Cortex of kidney (tissue), 1 donor: ENCODE results near the gene ANKRD39.

Experiments
- DNase-seq: peaks from one replicate; lab custom pipeline; 2025; lab: John Stamatoyannopoulos, UW

ANKRD39 gene

DNA sequence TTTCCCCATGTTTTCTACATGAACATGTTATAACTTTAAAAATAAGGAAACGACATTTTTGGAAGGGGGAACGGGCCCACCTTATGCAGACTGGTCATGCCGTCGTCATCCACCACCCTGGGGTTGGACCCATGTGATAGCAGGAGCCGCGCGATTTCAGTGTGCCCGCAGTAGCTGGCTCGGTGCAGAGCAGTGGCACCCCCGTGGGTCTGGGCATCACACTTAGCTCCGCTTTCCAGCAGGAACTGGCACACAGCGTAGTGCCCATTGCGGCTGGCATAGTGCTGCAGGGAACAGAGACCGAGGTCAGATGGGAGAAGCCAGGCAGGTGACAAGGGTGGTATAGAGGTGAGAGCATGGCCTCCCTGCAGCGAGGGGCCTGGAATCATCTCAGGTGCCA lies 4.5 kb downstream of the ANKRD39 start:
- no peak for DNase-seq

DNA sequence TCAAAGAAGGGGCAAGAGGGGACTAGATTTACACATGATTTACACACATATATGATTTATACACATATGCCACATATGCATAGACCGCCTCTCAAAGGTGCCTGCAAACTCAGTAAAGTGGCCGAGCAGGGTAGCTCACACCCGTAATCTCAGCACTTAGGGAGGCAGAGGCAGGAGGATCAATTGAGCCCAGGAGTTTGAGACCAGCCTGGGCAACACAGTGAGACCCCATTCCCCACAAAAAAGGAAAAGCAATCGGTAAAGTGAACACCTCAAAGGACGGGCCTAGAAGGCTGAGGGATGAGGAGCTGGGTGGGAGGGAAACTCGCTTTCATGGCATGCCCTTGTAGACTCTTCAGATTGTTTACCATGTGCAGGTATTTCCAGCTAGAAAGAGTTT lies 5.1 kb downstream of the ANKRD39 start:
- no peak for DNase-seq

DNA sequence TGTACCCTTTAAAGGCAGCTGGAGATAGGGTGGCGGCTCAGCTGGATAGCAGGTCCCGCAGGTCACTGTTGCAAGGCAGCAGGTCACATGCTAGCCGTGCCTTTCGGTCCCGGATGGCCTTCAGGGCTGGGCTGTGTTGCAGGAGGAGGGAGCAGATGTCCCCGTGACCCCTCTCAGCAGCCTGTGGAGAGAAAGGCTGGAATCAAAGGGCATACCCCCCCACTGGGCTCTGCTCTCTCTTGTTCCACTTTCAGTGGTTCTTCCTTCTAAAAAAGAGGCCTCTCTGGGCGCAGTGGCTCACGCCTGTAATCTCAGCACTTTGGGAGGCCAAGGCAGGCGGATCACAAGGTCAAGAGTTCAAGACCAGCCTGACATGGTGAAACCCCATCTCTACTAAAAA lies 9.6 kb downstream of the ANKRD39 start:
- DNase-seq, result no peak

DNA sequence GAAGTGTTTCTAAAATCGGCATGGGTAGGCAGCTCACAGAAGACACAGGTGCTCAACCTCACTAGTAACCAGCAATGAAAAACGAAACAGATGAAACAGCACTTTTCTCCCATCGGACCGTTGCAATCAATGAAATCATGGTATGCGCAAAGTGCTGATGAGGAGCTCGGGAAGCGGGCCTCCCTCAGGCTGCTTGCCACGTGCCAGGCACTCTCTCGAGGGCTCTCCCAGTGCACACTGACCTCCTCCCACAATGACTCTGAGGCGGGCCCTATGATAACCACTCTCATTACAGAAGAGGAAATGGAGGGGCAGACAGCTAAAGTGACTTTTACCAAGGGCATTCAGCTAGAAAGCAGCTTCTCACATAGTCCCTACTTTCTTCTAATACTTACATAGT lies 10.2 kb downstream of the ANKRD39 start:
- DNase-seq, result no peak

DNA sequence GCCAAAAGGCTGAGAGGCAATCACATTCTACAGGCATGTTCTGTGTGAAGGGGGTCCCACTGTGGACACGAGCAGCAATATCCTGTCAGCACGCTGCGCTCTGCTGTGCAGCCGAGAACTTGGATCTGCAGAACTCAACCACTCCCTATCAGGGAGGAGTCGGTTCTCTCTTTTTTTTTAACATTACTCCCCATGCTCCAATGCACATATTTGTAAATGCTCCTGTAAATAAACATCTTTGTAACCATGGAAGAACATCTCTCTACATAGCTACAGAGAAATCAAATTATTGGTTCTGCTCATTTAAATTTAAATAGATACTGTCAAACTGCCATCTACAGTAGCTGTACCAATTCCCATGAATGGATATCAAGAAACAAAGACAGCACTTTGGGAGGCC lies 11.0 kb downstream of the ANKRD39 start:
- DNase-seq, result no peak

DNA sequence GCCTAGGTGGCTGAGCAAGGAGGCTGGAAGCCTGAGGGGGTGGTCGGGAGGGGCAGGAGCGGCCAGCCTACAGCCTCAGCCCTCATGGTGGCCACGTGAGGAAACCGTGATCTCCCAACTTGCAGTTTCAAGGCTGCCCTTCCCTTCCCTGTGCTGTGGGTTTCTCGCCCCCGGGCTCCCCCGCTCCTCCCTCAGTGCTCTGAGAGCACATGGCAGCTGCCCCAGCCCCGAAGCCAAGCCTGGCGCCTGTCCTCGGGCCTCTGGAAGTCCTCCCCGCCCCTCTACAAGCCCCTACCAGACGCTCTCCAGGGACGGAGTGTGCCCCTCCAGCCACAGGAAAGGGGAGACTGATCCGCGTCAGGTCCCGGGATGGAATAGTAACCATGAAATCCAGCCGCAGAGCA lies 13.4 kb downstream of the ANKRD39 start:
- no peak for DNase-seq

DNA sequence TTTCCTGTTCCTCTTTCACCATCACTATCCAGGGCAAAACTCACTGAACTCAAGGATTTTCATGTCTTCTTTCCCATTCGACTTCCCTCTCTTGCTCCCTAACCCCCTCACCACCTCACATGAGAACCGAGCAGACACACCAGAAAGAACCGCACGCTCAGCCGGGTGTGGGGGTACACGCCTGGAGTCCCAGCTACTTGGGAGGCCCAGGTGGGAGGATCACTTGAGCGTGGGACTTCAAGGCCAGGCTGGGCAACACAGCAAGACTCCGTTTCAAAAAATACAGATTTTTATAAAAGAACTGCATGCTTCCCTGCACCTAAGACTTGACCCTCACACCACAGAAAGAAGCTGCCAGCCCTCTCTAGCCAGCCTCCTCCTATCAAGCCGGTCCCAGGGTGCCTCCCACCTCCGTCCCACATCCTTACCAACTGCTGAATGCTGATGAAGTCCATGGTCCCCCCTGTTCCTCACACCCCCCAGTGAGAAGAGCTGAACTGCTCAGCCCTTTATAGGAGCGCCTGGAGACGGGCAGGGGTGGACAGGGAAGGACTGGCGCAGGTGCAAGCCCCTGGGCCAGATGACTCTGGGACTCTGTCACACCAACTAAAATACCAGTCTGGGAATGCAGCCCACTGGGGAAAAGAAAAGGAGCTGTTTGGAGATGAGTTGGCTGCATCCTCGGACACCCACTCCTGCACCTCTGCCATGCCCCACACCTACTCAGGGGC lies 14.1 kb downstream of the ANKRD39 start, which contains the start of gene ANKRD23:
Gene ANKRD23 (minus strand): TSS at position 484 of the 731 bp plus-strand sequence. CDS start 29 bp downstream, at position 455.
- DNase-seq, result no peak

DNA sequence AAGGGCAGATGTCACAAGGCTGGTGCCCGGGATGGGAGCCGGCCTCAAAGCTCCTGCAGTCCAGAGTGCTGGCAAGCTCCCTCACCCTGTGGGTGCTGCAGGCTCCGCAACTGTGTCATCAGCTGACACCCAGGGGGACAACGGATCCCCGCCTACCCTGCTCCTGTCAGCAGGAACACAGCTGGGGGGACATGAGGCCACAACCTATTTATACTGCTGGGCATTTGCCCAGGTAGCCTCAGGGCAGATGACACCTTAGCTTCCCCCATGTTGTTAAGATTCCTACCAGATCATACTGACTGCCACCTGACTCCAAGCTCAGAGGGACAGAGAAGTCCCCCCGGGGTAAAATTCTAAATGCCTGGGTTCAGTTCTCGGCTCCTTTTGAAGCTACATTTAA lies 15.2 kb downstream of the ANKRD39 start:
- DNase-seq, result no peak

DNA sequence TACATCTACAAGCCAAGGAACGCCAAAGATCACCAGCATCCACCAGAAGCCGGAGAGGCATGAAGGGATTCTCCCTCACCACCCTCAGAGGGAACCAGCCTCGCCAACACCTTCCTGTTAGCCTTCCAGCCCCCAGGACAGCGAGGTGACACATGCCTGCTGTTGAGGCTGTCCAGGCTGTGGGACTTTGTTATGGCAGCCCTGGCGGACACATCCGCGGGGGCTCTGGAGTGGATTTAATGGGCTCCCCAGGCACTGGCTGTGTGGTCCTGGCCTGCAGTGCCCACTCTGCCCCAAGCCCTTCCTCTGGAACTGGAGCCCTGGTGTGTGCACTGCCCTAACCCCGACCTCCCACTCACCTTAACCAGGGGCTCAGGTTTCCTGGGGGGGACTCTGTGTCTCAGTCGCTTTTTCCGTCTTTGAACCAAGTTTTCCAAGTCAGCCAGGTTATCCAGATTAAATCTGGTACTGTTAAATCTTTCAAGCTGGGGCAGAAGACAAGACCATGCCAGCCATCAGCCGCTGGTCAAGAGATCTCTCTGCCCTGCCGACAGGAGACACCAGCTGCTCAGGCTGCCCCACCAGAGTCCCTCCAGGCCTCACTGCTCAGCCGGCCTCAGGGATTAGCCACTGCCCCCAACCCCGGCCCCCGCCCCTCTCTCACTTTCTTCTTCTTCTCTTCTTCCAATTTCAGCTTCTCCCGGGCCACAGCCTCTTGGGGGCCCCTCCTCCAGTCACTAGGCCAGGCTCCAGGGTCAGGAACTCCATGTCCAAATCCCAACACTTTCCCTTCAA lies 15.9 kb downstream of the ANKRD39 start:
- DNase-seq, result no peak

DNA sequence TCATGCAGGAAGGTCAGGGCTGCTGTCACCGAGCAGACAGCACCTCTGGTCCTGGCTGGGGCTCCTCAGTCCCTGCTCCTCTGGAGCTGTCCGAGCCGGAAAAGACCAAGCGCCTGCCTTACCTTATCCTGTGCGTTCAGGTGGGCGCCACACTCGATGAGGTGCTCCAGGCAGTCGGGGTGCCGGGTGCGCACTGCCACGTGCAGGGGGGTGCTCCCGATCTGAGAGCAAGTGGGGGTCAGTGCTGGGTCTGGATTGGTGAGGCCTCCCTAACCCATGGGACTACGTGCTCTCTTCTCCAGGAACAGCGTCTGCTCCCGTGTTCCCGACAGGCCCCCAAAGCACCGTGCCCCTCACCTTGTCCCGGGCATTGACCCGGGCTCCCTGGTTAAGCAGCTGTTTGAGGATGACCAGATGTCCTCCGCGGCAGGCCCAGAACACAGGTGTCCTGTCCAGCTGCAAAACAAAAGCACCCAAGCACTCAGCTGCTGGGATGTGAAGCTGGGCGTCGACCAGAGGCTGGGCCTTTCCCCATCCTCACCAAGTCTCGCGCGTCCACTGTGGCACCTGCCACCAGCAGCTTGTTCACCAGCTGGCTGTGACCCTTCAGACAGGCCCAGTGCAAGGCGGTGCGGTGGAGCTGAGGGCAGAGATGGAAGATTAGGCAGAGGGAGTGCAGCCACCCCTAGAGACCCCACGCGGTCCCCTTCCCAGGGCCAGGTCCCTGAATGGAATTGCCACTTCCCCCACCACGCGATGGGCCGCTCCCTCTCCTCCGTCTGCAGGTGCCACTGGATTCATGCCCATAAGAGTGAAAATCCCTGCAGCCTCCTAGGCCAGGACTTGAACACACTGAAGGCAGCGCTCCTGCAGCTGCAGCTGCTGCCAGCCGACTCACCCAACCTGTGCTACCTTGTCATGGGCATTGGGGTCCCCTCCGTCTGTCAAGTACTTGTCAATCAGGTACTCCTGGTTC lies 17.7 kb downstream of the ANKRD39 start:
- no peak for DNase-seq

DNA sequence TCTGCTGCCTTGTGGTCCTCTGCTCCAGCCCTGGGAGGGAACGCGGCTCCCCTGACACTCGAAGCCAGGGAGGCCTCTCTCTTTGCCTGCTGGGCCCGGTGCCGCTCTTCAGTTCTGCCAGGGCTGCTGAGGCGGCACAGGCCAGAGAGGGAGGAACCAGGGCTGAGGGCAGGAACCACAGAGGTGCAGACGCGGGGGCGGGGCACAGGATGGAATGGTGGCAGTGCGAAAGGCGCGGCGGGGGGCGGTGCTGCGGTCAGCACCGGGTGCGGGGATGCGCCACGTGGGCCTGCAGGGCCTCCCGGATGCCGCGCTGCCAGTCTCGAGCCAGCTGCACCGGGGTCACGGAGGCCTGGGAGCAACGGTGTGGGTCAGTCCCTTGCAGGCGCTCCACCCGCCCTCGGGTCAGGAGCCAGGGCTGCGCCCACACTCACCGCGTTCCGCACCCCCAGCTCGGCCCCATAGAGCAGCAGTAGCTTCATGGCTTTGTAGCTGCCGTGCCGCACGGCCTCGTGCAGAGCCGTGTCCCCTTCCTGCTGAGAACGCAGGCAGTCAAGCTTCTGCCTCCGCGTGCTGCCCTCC lies 18.4 kb downstream of the ANKRD39 start:
- DNase-seq, result no peak

DNA sequence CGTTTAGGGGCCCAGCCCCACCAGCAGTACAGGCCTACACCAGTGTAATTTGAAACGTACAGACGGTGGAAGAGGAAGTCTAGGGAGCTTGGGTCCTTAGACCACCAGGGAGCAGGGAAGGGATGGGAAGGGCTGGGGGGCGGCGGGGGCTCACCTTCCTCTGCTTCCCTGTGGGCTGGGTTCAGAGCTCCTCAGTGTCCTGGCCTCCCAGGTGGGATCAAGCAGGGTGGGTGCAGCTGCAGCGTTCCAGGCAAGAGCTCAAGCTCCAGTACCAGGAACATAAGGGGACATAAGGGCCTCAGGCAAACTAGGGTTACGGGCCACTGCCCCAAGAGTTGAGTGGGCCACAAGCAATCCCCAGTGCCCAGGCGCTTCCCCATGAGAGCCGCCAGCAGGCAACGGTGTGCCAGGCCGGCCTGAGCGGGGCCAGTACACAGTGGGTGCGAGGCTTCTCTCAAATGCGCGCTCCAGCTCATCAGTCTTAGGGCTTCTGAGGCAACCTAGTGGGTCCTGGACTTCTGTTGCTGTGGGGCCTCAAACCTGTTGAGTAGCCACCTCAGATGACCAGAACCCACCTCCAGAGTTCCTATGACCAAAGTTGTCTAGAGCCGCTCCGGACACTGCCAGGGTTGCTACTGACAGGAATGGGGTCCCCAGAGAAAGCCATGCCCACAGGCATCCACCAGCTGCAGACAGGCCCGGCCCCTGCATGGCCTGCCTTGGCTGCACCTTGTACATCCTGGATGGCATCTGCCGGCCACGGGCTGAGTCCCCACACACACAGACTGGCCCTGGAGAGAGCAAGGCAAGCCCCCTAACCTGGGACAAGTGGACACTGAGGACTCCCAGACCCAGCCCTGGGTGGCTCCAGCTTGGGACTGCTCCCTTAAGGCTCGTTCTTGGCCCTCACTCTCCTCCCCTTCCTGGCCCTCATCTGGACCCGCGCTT lies 19.2 kb downstream of the ANKRD39 start:
- DNase-seq, result no peak

DNA sequence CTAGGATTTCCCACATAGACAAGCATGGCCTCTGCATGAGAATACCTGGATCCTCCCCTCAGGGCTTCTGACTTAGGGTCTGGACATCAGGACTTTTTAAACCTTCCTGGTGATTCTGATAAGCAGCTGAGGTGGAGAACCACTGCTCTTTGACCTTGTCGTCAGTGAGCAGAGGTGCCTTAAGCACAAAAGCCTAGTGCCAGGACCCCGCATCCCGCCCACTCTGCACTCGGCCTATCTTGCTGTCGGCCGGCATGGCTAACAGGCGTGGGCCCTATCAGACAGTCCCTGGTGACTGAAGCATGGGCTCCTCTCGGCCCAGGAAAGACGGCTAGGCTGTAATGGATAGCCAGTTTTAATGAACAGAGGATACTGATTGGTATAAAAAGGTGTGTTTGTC lies 20.2 kb downstream of the ANKRD39 start:
- no peak for DNase-seq

DNA sequence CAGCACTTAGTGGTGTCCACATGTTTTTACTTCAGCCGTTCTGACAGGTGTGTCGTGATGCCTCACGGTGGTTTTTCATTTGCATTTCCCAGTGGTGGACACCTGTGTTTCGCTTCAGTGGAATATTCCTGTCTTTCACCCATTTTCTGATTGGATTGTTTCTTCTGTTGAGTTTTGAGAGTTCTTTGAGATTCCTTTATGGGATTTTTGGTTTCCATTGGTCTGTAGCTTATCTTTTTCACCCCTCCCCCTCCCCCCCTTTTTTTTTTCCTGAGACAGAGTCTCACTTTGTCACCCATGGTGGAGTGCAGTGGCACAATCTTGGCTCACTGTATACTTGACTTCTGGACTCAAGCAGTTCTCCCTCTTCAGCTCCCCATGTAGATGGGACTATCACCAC lies 22.0 kb downstream of the ANKRD39 start:
- no peak for DNase-seq

DNA sequence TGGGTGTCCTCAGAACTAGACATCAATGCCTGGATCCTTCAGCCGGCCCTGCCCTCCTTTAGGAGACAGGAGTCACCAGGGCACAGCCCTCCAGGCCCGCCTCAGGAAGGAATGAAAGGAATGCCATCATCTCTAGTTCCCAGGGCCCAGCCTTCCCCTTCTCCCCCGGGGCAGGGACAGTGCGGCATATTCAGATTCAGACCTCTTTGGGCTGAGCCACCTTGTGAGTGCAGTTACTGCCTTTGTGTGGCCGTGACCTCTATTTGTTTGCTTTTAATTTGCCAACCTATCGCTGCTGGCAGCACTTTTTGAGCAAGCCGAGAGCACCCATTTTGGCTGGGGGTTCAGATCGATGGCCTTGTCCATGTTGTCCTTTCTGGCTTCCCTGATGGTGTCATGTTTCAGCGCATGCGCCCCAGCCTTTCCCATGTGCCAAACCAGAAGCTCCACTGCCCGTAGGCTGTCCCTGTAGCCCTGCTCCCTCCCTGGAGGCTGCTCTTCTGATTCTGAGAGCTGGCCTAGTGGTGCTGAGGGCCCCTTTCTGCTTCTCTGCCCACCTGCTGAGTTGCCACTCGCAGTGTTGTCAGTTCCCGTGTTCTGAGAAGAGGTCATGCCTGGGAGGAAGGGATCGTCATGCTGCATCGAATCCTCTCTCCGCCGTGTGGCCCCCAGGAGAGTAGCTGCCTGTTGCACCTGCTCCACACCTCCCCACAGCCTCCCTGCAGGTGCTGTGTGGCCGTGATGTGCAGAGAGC lies 24.9 kb downstream of the ANKRD39 start:
- no peak for DNase-seq

DNA sequence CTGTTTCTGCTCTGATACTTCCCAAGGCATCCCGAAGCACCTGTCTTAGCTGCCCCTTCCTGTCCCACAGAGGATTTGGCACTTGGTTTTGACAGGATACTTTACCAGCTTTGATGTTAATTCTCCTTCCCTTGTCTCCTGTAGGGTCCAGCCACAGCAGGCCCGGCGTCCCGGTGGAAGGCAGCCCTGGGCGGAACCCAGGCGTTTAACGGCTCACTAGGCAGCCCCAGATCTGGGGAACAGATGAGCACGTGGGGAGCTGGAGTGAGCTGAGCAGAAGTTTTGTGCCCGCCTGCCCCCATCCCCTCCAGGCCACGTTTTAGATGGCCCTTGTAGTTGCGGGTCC lies 25.4 kb downstream of the ANKRD39 start:
- DNase-seq, result no peak

DNA sequence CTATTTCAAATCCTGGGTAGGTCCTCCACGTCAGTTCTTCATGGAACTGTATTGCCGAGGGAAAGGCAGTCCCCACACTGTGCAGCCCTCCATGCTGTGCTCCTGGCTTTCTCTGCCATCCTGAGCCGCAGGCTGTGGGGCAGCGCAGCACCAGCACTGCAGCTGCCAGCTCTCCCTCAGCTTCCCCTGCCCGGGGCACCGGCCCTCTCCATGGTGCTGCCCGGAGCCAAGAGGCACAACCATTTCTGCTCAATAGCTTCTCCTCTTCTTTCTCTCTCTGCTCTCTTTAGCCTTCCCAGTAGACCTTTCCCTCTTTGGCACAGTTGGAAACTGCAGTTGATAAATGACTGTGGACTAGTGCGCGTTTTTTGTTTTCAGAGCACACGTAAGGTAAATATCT lies 26.1 kb downstream of the ANKRD39 start:
- no peak for DNase-seq

DNA sequence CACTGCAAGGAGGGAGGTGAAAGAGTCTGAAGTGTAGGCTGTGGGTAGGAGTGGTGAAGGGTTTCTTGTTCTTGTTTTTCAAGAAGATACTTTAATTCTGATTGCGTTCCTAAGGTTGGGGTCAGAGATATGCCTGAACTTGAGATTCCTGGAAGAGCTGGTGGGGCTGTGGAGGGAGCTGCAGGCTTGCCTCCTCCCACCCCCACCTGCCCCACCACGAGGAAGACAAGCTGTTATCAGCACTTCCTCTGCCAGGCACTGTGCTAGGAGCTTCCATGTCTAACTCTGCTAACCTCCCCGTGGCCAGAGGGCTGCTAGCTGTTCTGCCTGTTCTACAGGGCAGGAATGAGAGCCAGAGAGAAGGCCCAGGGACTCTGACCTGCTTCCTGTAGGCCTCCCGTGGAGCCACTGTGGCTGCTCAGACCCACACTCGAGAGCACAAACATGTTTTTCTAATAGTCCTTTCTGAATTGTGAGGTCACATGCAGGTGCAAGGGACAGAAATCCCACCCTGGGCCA lies 27.7 kb downstream of the ANKRD39 start:
- no peak for DNase-seq

DNA sequence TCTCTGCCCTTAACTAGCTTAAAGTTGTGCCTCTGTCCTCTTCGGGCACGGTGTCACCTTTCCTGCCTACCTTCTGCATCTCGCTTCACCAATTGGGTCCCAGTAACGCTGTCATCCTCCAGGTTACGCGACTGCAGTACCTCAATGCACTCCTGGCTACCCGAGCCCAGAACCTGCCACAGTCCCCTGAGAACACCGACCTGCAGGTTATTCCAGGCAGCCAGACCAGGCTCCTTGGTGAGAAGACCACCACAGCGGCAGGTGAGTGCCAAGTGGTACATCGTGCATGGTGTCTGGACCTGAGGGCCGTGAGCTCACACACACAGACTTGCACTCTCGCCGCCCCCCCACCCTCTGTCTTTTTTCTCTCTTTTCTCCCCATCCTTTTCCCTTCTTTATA lies 28.9 kb downstream of the ANKRD39 start:
- DNase-seq, result no peak

DNA sequence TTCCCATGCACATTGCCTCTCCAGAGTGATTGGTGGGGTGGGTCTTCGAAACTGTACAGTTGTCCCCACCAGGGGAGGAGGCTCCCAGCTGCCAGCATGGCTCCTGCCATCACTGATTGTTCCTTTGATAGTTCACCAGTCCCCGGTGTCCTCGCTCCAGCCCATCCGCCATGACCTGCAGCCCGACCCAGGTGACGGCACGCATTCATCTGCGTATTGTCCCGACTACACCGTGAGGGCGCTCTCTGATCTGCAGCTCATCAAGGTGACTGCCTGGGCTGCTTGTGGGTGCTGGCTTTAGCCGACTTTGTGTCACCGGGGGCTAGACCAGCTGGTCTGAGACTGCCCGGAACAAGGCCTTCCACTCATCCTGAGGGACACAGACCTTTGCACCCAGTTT lies 29.4 kb downstream of the ANKRD39 start:
- no peak for DNase-seq
